ENCODE results near the gene RPTOR.

DNA sequence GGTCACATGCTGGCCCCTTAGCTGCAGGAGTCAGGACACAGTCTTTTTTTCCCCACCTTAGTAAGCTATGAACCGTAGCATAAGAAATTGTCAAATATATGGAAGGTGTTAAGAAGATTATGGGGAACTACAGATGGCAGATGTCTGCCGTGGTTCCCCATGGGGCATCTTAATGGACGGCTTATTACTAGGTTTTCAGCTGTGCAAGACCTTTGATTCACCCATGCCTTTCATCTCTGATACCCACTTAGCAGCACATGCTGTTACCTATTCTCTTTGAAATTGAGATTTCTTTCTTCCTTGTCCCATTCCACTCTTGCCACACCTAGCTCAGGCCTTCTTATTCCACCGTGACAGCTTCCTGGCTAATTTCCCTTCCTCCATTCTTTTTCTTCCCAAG is 70.7 kb downstream of the RPTOR start:
- TF ChIP-seq, protein P1, sequence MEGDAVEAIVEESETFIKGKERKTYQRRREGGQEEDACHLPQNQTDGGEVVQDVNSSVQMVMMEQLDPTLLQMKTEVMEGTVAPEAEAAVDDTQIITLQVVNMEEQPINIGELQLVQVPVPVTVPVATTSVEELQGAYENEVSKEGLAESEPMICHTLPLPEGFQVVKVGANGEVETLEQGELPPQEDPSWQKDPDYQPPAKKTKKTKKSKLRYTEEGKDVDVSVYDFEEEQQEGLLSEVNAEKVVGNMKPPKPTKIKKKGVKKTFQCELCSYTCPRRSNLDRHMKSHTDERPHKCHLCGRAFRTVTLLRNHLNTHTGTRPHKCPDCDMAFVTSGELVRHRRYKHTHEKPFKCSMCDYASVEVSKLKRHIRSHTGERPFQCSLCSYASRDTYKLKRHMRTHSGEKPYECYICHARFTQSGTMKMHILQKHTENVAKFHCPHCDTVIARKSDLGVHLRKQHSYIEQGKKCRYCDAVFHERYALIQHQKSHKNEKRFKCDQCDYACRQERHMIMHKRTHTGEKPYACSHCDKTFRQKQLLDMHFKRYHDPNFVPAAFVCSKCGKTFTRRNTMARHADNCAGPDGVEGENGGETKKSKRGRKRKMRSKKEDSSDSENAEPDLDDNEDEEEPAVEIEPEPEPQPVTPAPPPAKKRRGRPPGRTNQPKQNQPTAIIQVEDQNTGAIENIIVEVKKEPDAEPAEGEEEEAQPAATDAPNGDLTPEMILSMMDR (IDR thresholded peaks at IDR 0.05; ENCODE audit: low read length) = no peak
- no peak for TF ChIP-seq EZH2 (IDR thresholded peaks at IDR 0.05; ENCODE audit: borderline replicate concordance, low read length)

Measured in OCI-LY1 (cell line).